ENCODE data around the gene RTL1. TPM values are rescaled to one million over a fixed set of nuclear protein-coding genes. Genes with fewer than 3 reads are reported as not detected.

Gene RTL1
- total and polyA plus RNA-seq, 2 experiments from 2014 or later: 0.36 TPM; not detected in 1

DNA sequence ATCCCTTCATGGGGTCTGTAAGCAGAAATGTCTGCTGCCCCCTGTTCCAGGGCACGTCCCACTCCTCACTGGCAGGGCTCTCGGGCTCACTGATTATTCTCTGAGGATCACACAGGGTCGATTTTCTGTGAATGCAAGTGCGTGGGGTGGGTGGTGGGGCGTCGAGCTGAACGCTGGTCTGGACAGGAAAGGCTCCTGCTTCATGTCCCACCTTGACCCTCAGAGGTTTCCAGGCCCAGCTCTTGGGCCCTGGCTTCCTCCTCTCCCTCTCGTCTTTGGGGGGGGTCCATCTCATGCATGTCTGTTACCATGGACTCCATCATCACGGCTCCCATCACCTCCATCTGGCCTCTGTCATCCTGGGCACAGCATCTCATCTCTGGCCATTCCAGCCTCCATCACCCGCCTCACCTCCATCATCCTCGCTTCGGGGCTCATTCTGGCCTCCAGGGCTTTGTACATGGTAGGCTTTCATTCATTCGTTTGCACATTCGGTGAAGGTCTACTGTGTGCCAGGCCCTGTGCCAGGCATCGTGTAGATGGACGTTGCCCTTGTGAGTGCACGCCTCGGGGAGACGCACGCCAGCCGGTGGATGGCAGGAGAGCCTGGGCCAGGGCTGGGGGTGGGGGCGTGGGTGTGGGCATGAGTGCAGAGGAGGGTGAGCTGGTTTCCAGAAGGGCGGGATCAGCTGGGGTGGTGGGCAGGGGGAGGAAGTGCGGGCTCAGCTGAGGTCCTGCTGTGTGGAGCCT, 34.7 kb downstream of the RTL1 start:
- no peaks in the 10 kb centered on the region; the same call in 1 of the 2 replicates for H4K20me1 ChIP-seq (ENCODE audit: insufficient read depth)
- peaks cover 7% of the 10 kb centered on the region for H3K79me2 ChIP-seq (ENCODE audit: insufficient read depth)
- DNase-seq: no peak
- no peaks in the 10 kb centered on the region for H3K9me3 ChIP-seq (ENCODE audit: low read depth)
- no peak overlapping the region for H3K27ac ChIP-seq
- no peak for TF ChIP-seq EZH2phosphoT487 (IDR thresholded peaks at IDR 0.05; ENCODE audit: insufficient read depth, low read depth)
- TF ChIP-seq EZH2 (IDR thresholded peaks at IDR 0.05; ENCODE audit: insufficient read depth, poor library complexity, severe bottlenecking): no peak
- WGBS, 2 experiments (ENCODE audit: low coverage in 1 of 2, low lambda C conversion rate in 2 of 2, missing lambda C conversion rate in 2 of 2): 81% methylated on average over 18 to 23 of the region's 24 CpGs
- no peak overlapping the region for H3K4me2 ChIP-seq (ENCODE audit: unreplicated experiment)
- H3K9ac ChIP-seq: no peak overlapping the region
- peaks cover 15% of the 10 kb centered on the region for H3K4me1 ChIP-seq (ENCODE audit: insufficient read depth)
- peaks cover 33% of the 10 kb centered on the region for H3F3A ChIP-seq (ENCODE audit: insufficient read depth)
- H3K27me3 ChIP-seq (replicated peaks; ENCODE audit: insufficient read depth): no peaks in the 10 kb centered on the region
- H2AFZ ChIP-seq: no peak overlapping the region
- H3K4me3 ChIP-seq: no peak overlapping the region
- in situ Hi-C loops (cut with MboI): no loop called here
- peaks cover 8% of the 10 kb centered on the region for H3K36me3 ChIP-seq (ENCODE audit: low read depth)
- H3K9me2 ChIP-seq (ENCODE audit: insufficient read depth): no peaks in the 10 kb centered on the region

- no peak overlapping the region for H3K9ac ChIP-seq
- H2AFZ ChIP-seq: no peak overlapping the region
- H3K4me1 ChIP-seq (ENCODE audit: insufficient read depth): peaks cover 17% of the 10 kb centered on the region
- WGBS, 2 experiments (ENCODE audit: low coverage in 1 of 2, low lambda C conversion rate in 2 of 2, missing lambda C conversion rate in 2 of 2): 80 to 86% methylated on average over 13 of the region's 13 CpGs
- peaks cover 17% of the 10 kb centered on the region for H3K36me3 ChIP-seq (ENCODE audit: low read depth)
- no peaks in the 10 kb centered on the region for H3K9me3 ChIP-seq (ENCODE audit: low read depth)
- no peaks in the 10 kb centered on the region for H3K27me3 ChIP-seq (replicated peaks; ENCODE audit: insufficient read depth)
- peaks cover 17% of the 10 kb centered on the region for H3K79me2 ChIP-seq (ENCODE audit: insufficient read depth)
- no peak for TF ChIP-seq EZH2 (IDR thresholded peaks at IDR 0.05; ENCODE audit: insufficient read depth, poor library complexity, severe bottlenecking)
- in situ Hi-C loops (cut with MboI): no loop called here
- DNase-seq: no peak
- H3K9me2 ChIP-seq (ENCODE audit: insufficient read depth): no peaks in the 10 kb centered on the region
- H3F3A ChIP-seq (ENCODE audit: insufficient read depth): peaks cover 39% of the 10 kb centered on the region
- H3K27ac ChIP-seq: no peak overlapping the region
- no peak overlapping the region for H3K4me3 ChIP-seq
- H4K20me1 ChIP-seq (ENCODE audit: insufficient read depth): peaks cover 1% of the 10 kb centered on the region; the same call in 1 of the 2 replicates
- no peak overlapping the region for H3K4me2 ChIP-seq (ENCODE audit: unreplicated experiment)
These were observed 35.7 kb downstream of the RTL1 start for GRCh38 chr14:100867631-100868315.

DNA sequence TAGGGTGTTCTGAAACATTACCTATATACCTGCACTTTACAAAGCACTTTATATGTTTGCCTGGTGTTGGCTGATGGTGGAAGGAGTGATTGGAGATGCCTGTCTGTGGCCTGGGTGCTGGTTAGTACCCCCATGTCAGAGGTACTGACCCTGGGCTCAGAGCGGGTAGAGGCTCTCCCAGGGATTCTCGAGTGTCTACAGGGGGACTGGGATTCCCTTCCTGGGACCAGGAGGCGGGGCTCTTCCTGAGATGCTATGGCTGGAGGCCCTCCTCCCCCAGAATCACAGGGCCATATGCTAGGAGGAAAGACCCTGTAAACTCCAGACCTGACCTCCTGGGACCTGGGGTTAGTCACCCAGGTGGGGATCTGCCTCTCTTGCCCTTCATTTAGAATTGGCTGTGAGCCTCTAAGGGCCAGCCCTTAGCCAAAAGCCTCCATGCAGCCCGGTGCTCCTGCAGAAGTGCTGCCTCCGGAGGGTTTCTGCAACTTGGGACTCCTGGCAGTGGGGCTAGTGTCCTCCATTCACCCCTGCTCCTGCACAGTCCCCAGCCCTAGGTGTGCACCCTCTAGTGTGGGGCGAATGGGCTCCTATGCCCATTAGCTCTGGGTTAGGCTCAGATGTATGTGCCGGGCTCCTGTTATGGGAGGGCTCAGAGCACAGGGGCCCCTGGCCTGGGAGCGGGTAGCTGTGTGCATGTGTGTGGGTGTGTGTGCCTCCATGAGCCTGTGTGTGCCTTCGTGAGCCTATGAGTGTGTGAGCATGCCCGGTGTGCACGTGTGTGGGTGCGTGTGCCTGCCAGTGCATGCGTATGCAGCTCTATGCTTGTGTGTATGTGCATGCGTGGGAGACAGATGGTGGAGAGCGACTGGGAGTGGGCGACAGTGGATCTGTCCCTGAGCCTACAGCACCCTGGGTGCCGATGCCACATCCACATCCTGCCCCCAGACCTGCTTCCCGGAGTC, 36.6 kb downstream of the RTL1 start:
- in situ Hi-C loops (cut with MboI): no loop called here
- Histone ChIP-seq H3K9me3 (ENCODE audit: low read depth) (no peaks in the 10 kb centered on the region), H3F3A (ENCODE audit: insufficient read depth) (peaks cover 34% of the 10 kb centered on the region), H3K4me3 (no peak overlapping the region), H3K9ac (no peak overlapping the region), H3K79me2 (ENCODE audit: insufficient read depth) (peaks cover 24% of the 10 kb centered on the region), H3K27me3 (replicated peaks; ENCODE audit: insufficient read depth) (no peaks in the 10 kb centered on the region), H4K20me1 (ENCODE audit: insufficient read depth) (peaks cover 9% of the 10 kb centered on the region; the same call in 1 of the 2 replicates), H2AFZ (no peak overlapping the region), H3K27ac (no peak overlapping the region), H3K9me2 (ENCODE audit: insufficient read depth) (no peaks in the 10 kb centered on the region), H3K4me1 (ENCODE audit: insufficient read depth) (peaks cover 25% of the 10 kb centered on the region), H3K4me2 (ENCODE audit: unreplicated experiment) (no peak overlapping the region), H3K36me3 (ENCODE audit: low read depth) (peaks cover 19% of the 10 kb centered on the region)
- no peak for DNase-seq
- WGBS, 2 experiments (ENCODE audit: low coverage in 1 of 2, low lambda C conversion rate in 2 of 2, missing lambda C conversion rate in 2 of 2): 76 to 81% methylated on average over 16 to 17 of the region's 18 CpGs
- TF ChIP-seq EZH2phosphoT487 (IDR thresholded peaks at IDR 0.05; ENCODE audit: insufficient read depth, low read depth) (no peak), EZH2 (IDR thresholded peaks at IDR 0.05; ENCODE audit: insufficient read depth, poor library complexity, severe bottlenecking) (no peak)

Data from GM23248 (cell line).